GM12801 (cell line): Measurements from ENCODE around the gene POLR3H.

Experiments
- CTCF ChIP-seq: IDR thresholded peaks from one replicate; pipeline ENCODE4 v1.5.1; 2011; ENCODE audit warnings: control low read depth; ENCODE audit not compliant: insufficient read length; ENCODE audit errors: extremely low read depth

The POLR3H gene

GRCh38 chr22:41571786-41572185 is 27.5 kb upstream of the POLR3H start:
- TF ChIP-seq CTCF, result no peak

GRCh38 chr22:41570221-41570620 is 26.0 kb upstream of the POLR3H start:
- TF ChIP-seq CTCF, result no peak

GRCh38 chr22:41568811-41569210 is 24.5 kb upstream of the POLR3H start:
- TF ChIP-seq CTCF, result no peak

GRCh38 chr22:41567512-41567768 is 23.2 kb upstream of the POLR3H start:
- TF ChIP-seq CTCF, result no peak

GRCh38 chr22:41565403-41566054 is 21.3 kb upstream of the POLR3H start:
- TF ChIP-seq CTCF, result no peak

GRCh38 chr22:41564563-41564962 is 20.3 kb upstream of the POLR3H start:
- TF ChIP-seq CTCF, result no peak

GRCh38 chr22:41563051-41563711 is 18.9 kb upstream of the POLR3H start:
- TF ChIP-seq CTCF, result no peak

GRCh38 chr22:41562461-41562860 is 18.2 kb upstream of the POLR3H start:
- no peak for TF ChIP-seq CTCF
